ENCODE results near the gene VGLL2. TPM values are rescaled to one million over a fixed set of nuclear protein-coding genes. Genes with fewer than 3 reads are reported as not detected.

The VGLL2 gene
- total RNA-seq, 1 experiment from 2014 or later: not detected

GRCh38 chr6:117272032-117272866 lies 6.9 kb downstream of the VGLL2 start:
- CTCF ChIA-PET: interaction anchor here (0.6 kb wide), 1 partner anchor 402 kb away, joined by 3 read pairs; no protein-coding TSS in a partner anchor
- Mint-ChIP-seq H3K4me3 (ENCODE audit: unreplicated experiment) (no peak overlapping the region), H3K36me3 (ENCODE audit: insufficient read depth, unreplicated experiment) (no peaks in the 10 kb centered on the region), H3K27ac (ENCODE audit: low read depth, unreplicated experiment) (no peak overlapping the region), H3K4me1 (ENCODE audit: insufficient read depth, unreplicated experiment) (no peaks in the 10 kb centered on the region), H3K27me3 (ENCODE audit: insufficient read depth, unreplicated experiment) (peaks cover 97% of the 10 kb centered on the region), H3K9me3 (ENCODE audit: unreplicated experiment) (no peaks in the 10 kb centered on the region)
- intact Hi-C loops (cut with micrococcal nuclease): loop anchor here (10.0 kb wide), 1 partner anchor 297 kb away; no protein-coding TSS in a partner anchor
- POLR2A ChIA-PET: no interaction called here
- BruUV-seq (replicated peaks): no TSS peak
- DNase-seq (ENCODE audit: unreplicated experiment): no peak
- TF ChIP-seq, protein P1, sequence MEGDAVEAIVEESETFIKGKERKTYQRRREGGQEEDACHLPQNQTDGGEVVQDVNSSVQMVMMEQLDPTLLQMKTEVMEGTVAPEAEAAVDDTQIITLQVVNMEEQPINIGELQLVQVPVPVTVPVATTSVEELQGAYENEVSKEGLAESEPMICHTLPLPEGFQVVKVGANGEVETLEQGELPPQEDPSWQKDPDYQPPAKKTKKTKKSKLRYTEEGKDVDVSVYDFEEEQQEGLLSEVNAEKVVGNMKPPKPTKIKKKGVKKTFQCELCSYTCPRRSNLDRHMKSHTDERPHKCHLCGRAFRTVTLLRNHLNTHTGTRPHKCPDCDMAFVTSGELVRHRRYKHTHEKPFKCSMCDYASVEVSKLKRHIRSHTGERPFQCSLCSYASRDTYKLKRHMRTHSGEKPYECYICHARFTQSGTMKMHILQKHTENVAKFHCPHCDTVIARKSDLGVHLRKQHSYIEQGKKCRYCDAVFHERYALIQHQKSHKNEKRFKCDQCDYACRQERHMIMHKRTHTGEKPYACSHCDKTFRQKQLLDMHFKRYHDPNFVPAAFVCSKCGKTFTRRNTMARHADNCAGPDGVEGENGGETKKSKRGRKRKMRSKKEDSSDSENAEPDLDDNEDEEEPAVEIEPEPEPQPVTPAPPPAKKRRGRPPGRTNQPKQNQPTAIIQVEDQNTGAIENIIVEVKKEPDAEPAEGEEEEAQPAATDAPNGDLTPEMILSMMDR (IDR thresholded peaks at IDR 0.05; ENCODE audit: unreplicated experiment): no peak

DNA sequence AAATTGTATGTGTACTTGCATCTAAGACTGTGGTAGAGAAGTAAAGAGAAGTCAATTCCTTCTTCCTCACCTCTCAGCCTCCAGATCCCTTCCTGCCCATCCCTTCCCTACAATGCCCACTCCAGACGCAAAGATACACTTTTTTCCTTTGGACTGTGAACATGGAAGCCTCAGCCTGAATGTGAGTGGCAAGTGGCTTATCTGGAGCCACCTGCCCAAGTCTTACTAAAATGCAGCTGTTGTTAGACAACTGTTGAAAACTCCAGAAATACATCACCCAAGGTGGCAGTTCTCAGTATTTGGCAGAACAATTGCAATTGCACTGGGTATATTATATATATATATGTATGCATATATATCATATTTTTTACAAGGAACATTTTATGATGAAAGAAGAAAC lies 7.5 kb downstream of the VGLL2 start:
- POLR2A ChIA-PET: no interaction called here
- CTCF ChIA-PET: interaction anchor here (0.6 kb wide), 1 partner anchor 402 kb away, joined by 3 read pairs; no protein-coding TSS in a partner anchor
- peaks cover 91% of the 10 kb centered on the region for H3K27me3 Mint-ChIP-seq (ENCODE audit: insufficient read depth, unreplicated experiment)
- no peaks in the 10 kb centered on the region for H3K36me3 Mint-ChIP-seq (ENCODE audit: insufficient read depth, unreplicated experiment)
- TF ChIP-seq, protein P1 (IDR thresholded peaks at IDR 0.05; ENCODE audit: unreplicated experiment): no peak
- H3K4me3 Mint-ChIP-seq (ENCODE audit: unreplicated experiment): no peak overlapping the region
- intact Hi-C loops (cut with micrococcal nuclease): loop anchor here (10.0 kb wide), 1 partner anchor 298 kb away; no protein-coding TSS in a partner anchor
- no peaks in the 10 kb centered on the region for H3K4me1 Mint-ChIP-seq (ENCODE audit: insufficient read depth, unreplicated experiment)
- no peaks in the 10 kb centered on the region for H3K9me3 Mint-ChIP-seq (ENCODE audit: unreplicated experiment)
- no peak for DNase-seq (ENCODE audit: unreplicated experiment)
- H3K27ac Mint-ChIP-seq (ENCODE audit: low read depth, unreplicated experiment): no peak overlapping the region
- BruUV-seq (replicated peaks): no TSS peak

- Mint-ChIP-seq H3K4me1 (ENCODE audit: insufficient read depth, unreplicated experiment) (no peaks in the 10 kb centered on the region), H3K4me3 (ENCODE audit: unreplicated experiment) (no peak overlapping the region), H3K27me3 (ENCODE audit: insufficient read depth, unreplicated experiment) (peaks cover 67% of the 10 kb centered on the region), H3K9me3 (ENCODE audit: unreplicated experiment) (no peaks in the 10 kb centered on the region), H3K36me3 (ENCODE audit: insufficient read depth, unreplicated experiment) (no peaks in the 10 kb centered on the region), H3K27ac (ENCODE audit: low read depth, unreplicated experiment) (no peak overlapping the region)
- ChIA-PET CTCF (no interaction called here), POLR2A (no interaction called here)
- DNase-seq (ENCODE audit: unreplicated experiment): no peak
- intact Hi-C loops (cut with micrococcal nuclease): loop anchor here (10.0 kb wide), 1 partner anchor 300 kb away; no protein-coding TSS in a partner anchor
- TF ChIP-seq, protein P1 (IDR thresholded peaks at IDR 0.05; ENCODE audit: unreplicated experiment): no peak
- no TSS peak for BruUV-seq (replicated peaks)
Observed at GRCh38 chr6:117275205-117275604, 9.8 kb downstream of the VGLL2 start.

- ChIA-PET CTCF (no interaction called here), POLR2A (no interaction called here)
- no peaks in the 10 kb centered on the region for H3K4me1 Mint-ChIP-seq (ENCODE audit: insufficient read depth, unreplicated experiment)
- no peak overlapping the region for H3K27ac Mint-ChIP-seq (ENCODE audit: low read depth, unreplicated experiment)
- H3K4me3 Mint-ChIP-seq (ENCODE audit: unreplicated experiment): no peak overlapping the region
- H3K9me3 Mint-ChIP-seq (ENCODE audit: unreplicated experiment): no peaks in the 10 kb centered on the region
- TF ChIP-seq, protein P1 (IDR thresholded peaks at IDR 0.05; ENCODE audit: unreplicated experiment): no peak
- no TSS peak for BruUV-seq (replicated peaks)
- intact Hi-C loops (cut with micrococcal nuclease): loop anchor here (10.0 kb wide), 1 partner anchor 301 kb away; no protein-coding TSS in a partner anchor
- no peak for DNase-seq (ENCODE audit: unreplicated experiment)
- no peaks in the 10 kb centered on the region for H3K36me3 Mint-ChIP-seq (ENCODE audit: insufficient read depth, unreplicated experiment)
- peaks cover 62% of the 10 kb centered on the region for H3K27me3 Mint-ChIP-seq (ENCODE audit: insufficient read depth, unreplicated experiment)
Observed at GRCh38 chr6:117275711-117276110, 10.4 kb downstream of the VGLL2 start.

Measured in MCF 10A (cell line).